Duodenal mucosa (tissue), 2 donors: Measurements from ENCODE around the gene LRRC42.

ENCODE experiments used
- H3K27ac ChIP-seq: one replicate; pipeline ENCODE4 v1.7.0; 2013; ENCODE audit warnings: low read depth, low read length
- H3K27me3 ChIP-seq, 2 donors: one replicate each; pipeline ENCODE4 v1.7.0; 2013; ENCODE audit warnings: low read length in 2 of 2, control low read depth in 1 of 2; ENCODE audit not compliant: insufficient read depth in 2 of 2, control insufficient read depth in 1 of 2
- H3K36me3 ChIP-seq, 2 donors: one replicate each; pipeline ENCODE4 v1.7.0; 2013; ENCODE audit warnings: low read length in 2 of 2, control low read depth in 1 of 2; ENCODE audit not compliant: insufficient read depth in 2 of 2, control insufficient read depth in 1 of 2
- H3K4me1 ChIP-seq, 2 donors: one replicate each; pipeline ENCODE4 v1.7.0; 2013; ENCODE audit warnings: low read length in 2 of 2, control low read depth in 1 of 2; ENCODE audit not compliant: insufficient read depth in 2 of 2, control insufficient read depth in 1 of 2
- H3K4me3 ChIP-seq, 2 donors: one replicate each; pipeline ENCODE4 v1.7.0; 2013; ENCODE audit warnings: low read length in 2 of 2, low read depth in 1 of 2
- H3K9ac ChIP-seq, 2 donors: one replicate each; pipeline ENCODE4 v1.7.0; 2013; ENCODE audit warnings: low read length in 2 of 2, low read depth in 1 of 2
- H3K9me3 ChIP-seq, 2 donors: one replicate each; pipeline ENCODE4 v1.7.0; 2013; ENCODE audit warnings: low read length in 2 of 2, control low read depth in 1 of 2; ENCODE audit not compliant: control insufficient read depth in 1 of 2

Gene LRRC42

DNA sequence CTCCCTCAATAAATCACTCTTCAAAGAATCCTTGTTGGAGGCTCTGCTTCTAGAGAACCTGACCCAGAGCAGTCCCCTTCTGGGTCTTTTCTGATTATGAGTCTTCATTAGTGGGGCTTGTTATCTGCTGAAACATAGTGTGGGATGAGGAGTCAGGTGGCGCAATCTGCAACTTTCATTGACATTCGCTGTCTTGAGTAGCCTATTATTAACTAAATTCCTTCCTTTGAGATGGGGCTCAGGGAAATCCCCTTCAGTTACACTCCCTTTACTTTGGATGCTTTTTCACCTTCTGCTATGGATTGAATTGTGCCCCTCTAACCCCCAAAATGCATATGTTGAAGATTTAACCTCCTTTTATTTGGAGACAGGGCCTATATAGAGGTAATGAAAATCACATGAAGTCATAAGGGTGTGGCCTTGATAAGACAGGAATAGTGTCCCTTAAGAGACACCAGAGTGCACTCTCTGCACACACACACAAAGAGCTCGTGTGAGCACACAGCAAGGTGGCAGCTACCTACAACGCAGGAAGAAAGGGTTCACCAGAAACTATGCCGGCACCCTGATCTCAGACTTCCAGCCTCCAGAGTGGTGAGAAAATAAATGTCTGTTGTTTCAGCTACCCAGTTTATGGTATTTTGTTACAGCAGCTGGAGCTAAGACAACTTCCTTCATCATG is 32.7 kb upstream of the LRRC42 start:
- Histone ChIP-seq H3K9me3 (no peaks in the 10 kb centered on the region), H3K9ac (no peak overlapping the region), H3K27me3 (no peaks in the 10 kb centered on the region), H3K4me1 (no peaks in the 10 kb centered on the region), H3K27ac (no peak overlapping the region), H3K4me3 (no peak overlapping the region), H3K36me3 (peaks cover 0 to 5% of the 10 kb centered on the region in 2 donors)

DNA sequence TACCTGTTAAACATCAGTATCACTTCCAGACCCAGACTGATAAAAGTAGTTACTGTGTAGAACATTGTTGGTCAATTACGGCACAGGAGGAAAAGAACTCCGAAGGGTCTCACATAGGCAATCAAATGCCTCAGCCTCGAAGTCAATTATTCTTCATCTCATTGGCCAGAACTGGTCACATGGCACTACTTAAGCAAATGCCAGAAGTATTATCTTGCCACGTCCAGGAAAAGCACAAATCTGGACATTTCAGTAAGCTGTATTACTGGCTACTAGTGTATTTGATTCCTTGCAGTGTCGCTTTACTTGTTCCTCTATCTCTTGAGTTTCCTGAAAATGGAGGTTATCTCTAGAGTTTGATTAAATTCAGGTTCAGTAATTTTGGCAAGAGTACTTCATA is 27.8 kb upstream of the LRRC42 start:
- Histone ChIP-seq H3K4me3 (no peak overlapping the region), H3K9me3 (no peaks in the 10 kb centered on the region), H3K27ac (no peak overlapping the region), H3K9ac (no peak overlapping the region), H3K36me3 (peaks cover 0 to 6% of the 10 kb centered on the region in 2 donors), H3K27me3 (no peaks in the 10 kb centered on the region), H3K4me1 (peaks cover 0 to 3% of the 10 kb centered on the region in 2 donors)

DNA sequence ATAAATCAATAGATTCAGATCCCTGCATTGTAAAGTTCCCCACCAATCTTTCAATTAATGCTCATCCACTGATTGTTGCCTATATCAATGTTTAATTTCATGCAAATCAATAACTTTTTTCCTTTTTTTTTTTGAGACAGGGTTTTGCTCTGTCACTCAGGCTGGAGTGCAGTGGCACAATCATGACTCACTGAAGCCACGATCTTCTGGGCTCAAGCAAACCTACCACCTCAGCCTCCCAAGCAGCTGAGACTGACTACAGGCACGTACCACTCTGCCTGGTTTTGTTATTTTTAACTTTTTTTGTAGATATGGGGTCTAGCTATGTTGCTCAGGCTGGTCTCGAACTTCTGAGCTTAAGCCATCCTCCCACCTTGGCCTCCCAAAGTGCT is 26.5 kb upstream of the LRRC42 start:
- H3K27ac ChIP-seq = no peak overlapping the region

DNA sequence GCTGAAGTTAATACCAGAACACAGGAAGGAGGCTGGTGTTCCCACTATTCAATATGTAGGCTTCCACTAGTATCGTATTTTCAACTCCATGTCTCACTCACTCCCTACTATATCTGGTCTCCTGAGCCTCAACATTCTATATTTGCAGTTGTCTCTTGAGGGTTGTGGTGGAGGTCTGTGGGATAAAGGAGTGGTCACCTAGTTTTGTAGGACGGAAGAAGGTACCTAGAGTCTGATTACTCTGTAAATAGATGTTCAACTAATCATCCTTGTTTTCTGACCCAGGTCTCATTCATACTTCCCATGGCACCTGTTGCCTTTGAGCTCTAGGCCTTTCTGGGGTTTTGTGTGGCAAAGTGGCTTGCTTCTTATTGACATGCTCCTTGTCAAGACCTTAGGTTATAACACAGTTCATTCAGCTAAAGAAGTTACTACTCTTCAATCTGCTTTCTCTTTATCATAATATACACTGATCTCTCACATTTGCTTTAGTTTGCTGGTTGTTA is 18.7 kb upstream of the LRRC42 start:
- Histone ChIP-seq H3K27ac (no peak overlapping the region), H3K4me3 (no peak overlapping the region), H3K36me3 (peaks cover 3 to 10% of the 10 kb centered on the region in 2 donors), H3K4me1 (peaks cover 0 to 4% of the 10 kb centered on the region in 2 donors), H3K9ac (no peak overlapping the region), H3K9me3 (peaks cover 0 to under 1% of the 10 kb centered on the region in 2 donors), H3K27me3 (no peaks in the 10 kb centered on the region)

More for the DNA sequence above, 26.5 kb upstream of the LRRC42 start:
- Histone ChIP-seq H3K4me1 (peaks cover 0 to 7% of the 10 kb centered on the region in 2 donors), H3K27me3 (no peaks in the 10 kb centered on the region), H3K9ac (no peak overlapping the region), H3K36me3 (peaks cover 0 to 6% of the 10 kb centered on the region in 2 donors), H3K9me3 (no peaks in the 10 kb centered on the region), H3K4me3 (no peak overlapping the region)

DNA sequence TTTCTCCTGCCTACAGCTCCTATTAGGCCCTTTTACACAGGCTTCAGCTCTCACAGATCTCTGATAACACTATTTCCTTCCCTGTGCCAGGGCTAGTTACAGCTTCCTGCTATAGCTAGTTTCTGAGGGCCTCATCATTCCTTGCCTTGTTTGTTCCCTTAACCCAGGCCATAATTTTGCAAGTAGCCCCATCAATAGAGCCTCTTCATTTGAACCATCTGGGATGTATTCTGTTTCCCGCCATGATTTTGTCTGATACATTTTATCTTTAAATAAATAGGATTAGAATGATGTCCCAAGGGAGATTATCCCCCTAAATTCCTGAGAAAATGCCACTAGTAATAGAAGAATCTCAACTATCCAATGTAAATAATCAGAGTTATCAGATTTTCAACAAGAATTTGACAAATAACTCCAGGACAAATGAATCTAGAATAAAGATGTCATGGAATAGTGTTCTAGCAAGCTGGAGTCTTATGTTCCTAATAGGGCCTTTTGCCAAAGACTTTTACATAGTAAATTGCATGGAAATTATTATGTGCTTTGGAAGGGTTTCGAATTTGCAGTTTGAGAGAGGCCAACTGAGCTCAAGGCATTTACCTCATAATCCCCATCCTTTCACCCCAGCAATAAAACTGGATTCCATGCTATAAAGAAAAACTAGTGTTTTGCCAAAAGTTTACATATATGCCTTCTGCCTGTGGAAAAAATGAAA is 16.7 kb upstream of the LRRC42 start:
- no peak overlapping the region for H3K27ac ChIP-seq
- no peaks in the 10 kb centered on the region for H3K4me1 ChIP-seq
- H3K36me3 ChIP-seq = peaks cover 3 to 10% of the 10 kb centered on the region in 2 donors
- no peaks in the 10 kb centered on the region for H3K27me3 ChIP-seq
- H3K9ac ChIP-seq = no peak overlapping the region
- H3K4me3 ChIP-seq = no peak overlapping the region
- peaks cover 2 to 8% of the 10 kb centered on the region in 2 donors for H3K9me3 ChIP-seq

DNA sequence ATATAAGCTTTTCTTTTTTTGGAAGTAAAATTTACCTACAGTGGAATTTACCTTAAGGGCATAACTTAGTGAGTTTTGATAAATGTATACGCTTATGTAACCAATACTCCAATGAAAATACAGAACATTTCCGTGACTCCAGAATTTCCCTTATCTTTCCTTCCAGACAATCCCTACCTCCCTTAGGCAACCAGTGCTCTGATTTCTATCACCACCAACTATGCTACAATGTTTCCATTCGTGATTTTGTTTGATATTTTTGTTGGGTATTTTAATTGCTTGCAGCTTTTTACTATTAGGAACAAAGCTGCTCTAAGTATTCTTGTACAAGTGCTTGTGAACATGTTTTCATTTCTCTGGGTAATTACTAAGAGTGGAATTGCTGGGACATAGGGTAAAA is 15.2 kb upstream of the LRRC42 start:
- Histone ChIP-seq H3K9ac (no peak overlapping the region), H3K27me3 (no peaks in the 10 kb centered on the region), H3K4me3 (no peak overlapping the region), H3K4me1 (no peaks in the 10 kb centered on the region), H3K36me3 (peaks cover 3 to 15% of the 10 kb centered on the region in 2 donors), H3K9me3 (peaks cover 5 to 14% of the 10 kb centered on the region in 2 donors), H3K27ac (no peak overlapping the region)

DNA sequence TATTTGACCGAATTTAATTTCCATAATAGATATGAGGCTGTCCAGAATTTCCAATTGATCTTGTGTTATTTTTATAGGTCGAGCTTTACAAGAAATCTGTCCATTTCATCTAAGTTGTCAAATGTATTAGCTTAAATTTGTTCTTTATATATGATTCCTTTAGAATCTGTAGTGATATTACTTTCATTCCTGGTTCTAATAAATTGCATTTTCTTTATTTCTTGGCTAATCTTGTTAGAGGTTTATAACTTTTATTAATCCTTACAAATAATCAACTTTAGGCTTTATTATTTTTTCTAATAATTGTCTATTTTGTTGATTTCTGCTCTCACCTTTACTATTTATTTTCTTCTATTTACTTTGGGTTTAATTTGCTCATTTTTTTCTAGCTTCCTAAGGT is 14.6 kb upstream of the LRRC42 start:
- H3K27ac ChIP-seq = no peak overlapping the region
- no peak overlapping the region for H3K9ac ChIP-seq
- no peaks in the 10 kb centered on the region for H3K27me3 ChIP-seq
- H3K4me3 ChIP-seq = no peak overlapping the region
- H3K36me3 ChIP-seq = peaks cover 3 to 15% of the 10 kb centered on the region in 2 donors
- H3K4me1 ChIP-seq = no peaks in the 10 kb centered on the region
- peaks cover 5 to 14% of the 10 kb centered on the region in 2 donors for H3K9me3 ChIP-seq

DNA sequence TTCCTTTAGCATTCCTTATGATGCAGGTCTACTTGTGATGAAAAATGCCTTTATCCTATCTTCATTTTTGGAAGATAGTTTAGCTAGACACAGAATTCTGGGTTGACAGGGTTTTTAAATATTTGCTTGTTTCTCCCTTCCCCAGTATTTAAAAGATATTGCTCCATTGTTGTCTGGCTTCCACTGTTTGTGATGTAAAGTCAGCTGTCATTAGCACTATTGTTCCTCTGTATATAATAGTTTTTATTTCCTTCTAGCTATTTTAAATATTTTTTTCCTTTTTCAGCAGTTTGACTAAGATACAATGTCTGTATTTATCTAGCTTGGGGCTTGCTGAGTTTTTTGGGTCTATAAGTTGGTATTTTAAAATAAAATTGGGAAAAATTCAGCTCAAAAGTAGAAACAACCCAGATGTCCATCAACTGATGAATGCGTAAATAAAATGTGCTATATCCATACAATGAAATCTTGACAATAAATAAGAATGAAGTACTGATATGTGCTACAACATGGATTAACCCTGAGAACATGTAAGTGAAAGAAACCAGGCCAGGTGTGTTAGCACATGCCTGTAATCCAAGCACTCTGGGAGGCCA is 11.9 kb upstream of the LRRC42 start:
- H3K9me3 ChIP-seq = peaks cover 5 to 14% of the 10 kb centered on the region in 2 donors
- H3K4me3 ChIP-seq = no peak overlapping the region
- no peak overlapping the region for H3K9ac ChIP-seq
- no peaks in the 10 kb centered on the region for H3K27me3 ChIP-seq
- H3K27ac ChIP-seq = no peak overlapping the region
- peaks cover 3 to 6% of the 10 kb centered on the region in 2 donors for H3K36me3 ChIP-seq
- no peaks in the 10 kb centered on the region for H3K4me1 ChIP-seq

DNA sequence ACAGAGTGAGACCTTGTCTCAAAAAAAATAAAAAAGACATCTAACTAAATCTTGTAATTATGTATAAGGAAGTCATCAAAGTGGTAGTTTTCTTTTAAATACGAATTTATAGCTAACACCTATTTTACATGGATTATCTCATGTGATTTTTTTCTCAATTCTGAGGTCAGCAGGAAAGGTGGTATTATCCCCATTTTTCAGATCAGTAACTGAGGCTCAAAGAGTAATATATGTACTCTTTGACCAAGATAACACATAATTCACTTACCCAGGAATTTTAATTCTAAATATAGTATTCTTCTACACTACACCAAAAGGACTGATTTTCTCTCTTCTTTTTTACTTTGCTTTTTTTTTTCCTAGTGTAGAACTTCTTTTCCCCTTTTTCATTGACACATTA is 9.7 kb upstream of the LRRC42 start:
- H3K27me3 ChIP-seq = no peaks in the 10 kb centered on the region
- no peak overlapping the region for H3K27ac ChIP-seq
- no peak overlapping the region for H3K4me3 ChIP-seq
- no peaks in the 10 kb centered on the region for H3K4me1 ChIP-seq
- H3K9me3 ChIP-seq = peaks cover 5 to 14% of the 10 kb centered on the region in 2 donors
- H3K36me3 ChIP-seq = peaks cover 0 to 5% of the 10 kb centered on the region in 2 donors
- H3K9ac ChIP-seq = no peak overlapping the region
